Fibroblast of lung (primary cell): ENCODE data around the gene WWTR1. TPM values are rescaled to one million over a fixed set of nuclear protein-coding genes. Genes with fewer than 3 reads are reported as not detected.

Experiments used
- DNase-seq, 2 donors: peaks; one replicate each; pipeline versions ENCODE4 v3.0.0 to v3.0.0-alpha.2; 2010; ENCODE audit warnings: low read depth in 2 of 2
- H2AFZ ChIP-seq: 2 replicates; pipeline ENCODE4 v1.5.1; 2012; ENCODE audit warnings: low read length, control low read depth, inconsistent platforms
- H3K27ac ChIP-seq: 2 replicates; pipeline ENCODE4 v1.5.1; 2011; ENCODE audit warnings: low read length, control low read depth; ENCODE audit not compliant: insufficient read depth
- H3K27me3 ChIP-seq: 2 replicates; pipeline ENCODE4 v1.5.1; 2011; ENCODE audit warnings: mild to moderate bottlenecking, low read length; ENCODE audit not compliant: control insufficient read depth, insufficient read depth
- H3K36me3 ChIP-seq: 2 replicates; pipeline ENCODE4 v1.5.1; 2011; ENCODE audit warnings: low read length; ENCODE audit not compliant: control insufficient read depth, insufficient read depth
- H3K4me1 ChIP-seq: 2 replicates; pipeline ENCODE4 v1.5.1; 2011; ENCODE audit warnings: low read length; ENCODE audit not compliant: control insufficient read depth, insufficient read depth; ENCODE audit errors: extremely low read depth
- H3K4me2 ChIP-seq: 2 replicates; pipeline ENCODE4 v1.5.1; 2011; ENCODE audit warnings: low read length, control low read depth; ENCODE audit not compliant: insufficient read depth; ENCODE audit errors: extremely low read depth
- H3K4me3 ChIP-seq, 4 experiments: fragments of 200-600 bp in 1 of 4; sonication (generic) in 1 of 4; replicated peaks in 1 of 4; 2 replicates each; pipeline ENCODE4 v1.5.1; 2011 to 2016; ENCODE audit warnings: low read length in 4 of 4, low read depth in 3 of 4, mild to moderate bottlenecking in 3 of 4, control low read depth in 2 of 4, inconsistent platforms in 1 of 4, mixed read lengths in 1 of 4; ENCODE audit not compliant: insufficient read depth in 1 of 4; ENCODE audit errors: control extremely low read depth in 1 of 4
- H3K79me2 ChIP-seq: 2 replicates; pipeline ENCODE4 v1.5.1; 2012; ENCODE audit warnings: mild to moderate bottlenecking, low read length, inconsistent platforms; ENCODE audit not compliant: control insufficient read depth, insufficient read depth
- H3K9ac ChIP-seq: 2 replicates; pipeline ENCODE4 v1.5.1; 2011; ENCODE audit warnings: mild to moderate bottlenecking, low read length, control low read depth; ENCODE audit not compliant: insufficient read depth
- H3K9me3 ChIP-seq: 2 replicates; pipeline ENCODE4 v1.5.1; 2012; ENCODE audit warnings: low read depth, low read length; ENCODE audit not compliant: control insufficient read depth, insufficient read depth
- H4K20me1 ChIP-seq: 2 replicates; pipeline ENCODE4 v1.5.1; 2011; ENCODE audit warnings: low read length; ENCODE audit not compliant: control insufficient read depth, insufficient read depth; ENCODE audit errors: extremely low read depth
- CTCF ChIP-seq, 2 donors: IDR thresholded peaks in 1 of 2; conservative IDR thresholded peaks in 1 of 2; 1 replicate in 1 of 2; 2 replicates in 1 of 2; pipeline ENCODE4 v1.5.1; 2011 to 2012; ENCODE audit warnings: low read length in 2 of 2, control low read depth in 1 of 2, inconsistent platforms in 1 of 2, low read depth in 1 of 2, mild to moderate bottlenecking in 1 of 2
- EZH2 ChIP-seq: IDR thresholded peaks from 2 replicates; pipeline ENCODE4 v1.5.1; 2012; ENCODE audit warnings: low read length, control low read depth, mild to moderate bottlenecking; ENCODE audit errors: missing control alignments
- polyA plus RNA-seq, 2 donors: library from polyadenylated mRNA; depleted of rRNA in 1 of 2; stranded (reverse) in 1 of 2; unstranded in 1 of 2; fragments of >200 nt; gene quantifications; 2 replicates each; pipeline ENCODE4 v1.2.1, GENCODE V29; 2011 to 2012; ENCODE audit warnings: missing spikeins in 1 of 2
- total RNA-seq: library from RNA; depleted of rRNA; stranded (reverse); fragments of >200 nt; gene quantifications from 2 replicates; pipeline ENCODE4 v1.2.1, GENCODE V29; 2014

The WWTR1 gene
- total and polyA plus RNA-seq, 2 donors (not counting 1 experiment from before 2014, with no cell fraction given) = 13.7 to 71.5 TPM

DNA sequence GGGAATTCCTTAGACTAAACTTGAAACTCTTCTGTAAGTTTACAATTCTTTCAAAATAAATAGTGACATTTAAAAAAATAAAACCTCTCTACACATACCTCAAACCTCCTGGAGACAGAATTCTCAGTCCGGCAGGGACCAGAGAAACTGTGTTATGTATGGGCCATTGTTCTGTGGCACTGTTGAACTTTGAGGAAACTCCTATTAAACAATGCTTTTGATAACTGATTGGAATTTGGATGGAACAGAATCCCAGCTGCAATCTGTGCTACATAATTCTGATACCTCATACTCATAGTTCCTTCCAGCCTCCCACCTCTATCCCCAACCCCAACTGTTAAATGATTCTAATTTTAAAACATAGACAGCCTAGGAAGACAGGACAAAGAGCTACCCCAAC is 98.3 kb downstream of the WWTR1 start:
- Histone ChIP-seq H3K9me3 (no peaks in the 10 kb centered on the region), H3K36me3 (no peaks in the 10 kb centered on the region), H3K4me2 (no peak overlapping the region), H3K27me3 (no peaks in the 10 kb centered on the region), H3K4me1 (no peaks in the 10 kb centered on the region), H4K20me1 (no peaks in the 10 kb centered on the region), H3K27ac (no peak overlapping the region), H2AFZ (no peak overlapping the region), H3K4me3 (no peak overlapping the region), H3K79me2 (peaks cover 18% of the 10 kb centered on the region), H3K9ac (no peak overlapping the region)
- TF ChIP-seq EZH2 (no peak), CTCF (conservative IDR thresholded peaks at IDR 0.05 in 1 of 2, IDR thresholded peaks at IDR 0.05 in 1 of 2; ENCODE audit: low read depth in 1 of 2, low read length in 2 of 2) (no peak)
- no peak for DNase-seq

- H3K4me2 ChIP-seq = no peak overlapping the region
Measured at GRCh38 chr3:149555927-149556326, 101.9 kb downstream of the WWTR1 start.

GRCh38 chr3:149554826-149555225 is 103.0 kb downstream of the WWTR1 start:
- H3K9ac ChIP-seq = no peak overlapping the region
- H4K20me1 ChIP-seq = no peaks in the 10 kb centered on the region
- H3K36me3 ChIP-seq = no peaks in the 10 kb centered on the region
- DNase-seq = peak; percentile 53 to 90
- no peaks in the 10 kb centered on the region for H3K9me3 ChIP-seq
- H3K4me3 ChIP-seq = no peak overlapping the region
- no peak overlapping the region for H3K4me2 ChIP-seq
- H3K27ac ChIP-seq = peak overlapping the region; percentile 81
- no peaks in the 10 kb centered on the region for H3K27me3 ChIP-seq
- H2AFZ ChIP-seq = no peak overlapping the region
- peaks cover 9% of the 10 kb centered on the region for H3K79me2 ChIP-seq
- TF ChIP-seq CTCF (conservative IDR thresholded peaks at IDR 0.05 in 1 of 2, IDR thresholded peaks at IDR 0.05 in 1 of 2; ENCODE audit: low read depth in 1 of 2, low read length in 2 of 2) (no peak), EZH2 (no peak)
- no peaks in the 10 kb centered on the region for H3K4me1 ChIP-seq

More at GRCh38 chr3:149555927-149556326, 101.9 kb downstream of the WWTR1 start:
- Histone ChIP-seq H3K4me1 (no peaks in the 10 kb centered on the region), H4K20me1 (no peaks in the 10 kb centered on the region), H3K4me3 (no peak overlapping the region), H3K27me3 (no peaks in the 10 kb centered on the region), H3K79me2 (peaks cover 9% of the 10 kb centered on the region), H3K9me3 (no peaks in the 10 kb centered on the region), H2AFZ (no peak overlapping the region), H3K36me3 (no peaks in the 10 kb centered on the region), H3K9ac (no peak overlapping the region), H3K27ac (no peak overlapping the region)
- peak; percentile 41 to 87 for DNase-seq
- TF ChIP-seq EZH2 (no peak), CTCF (conservative IDR thresholded peaks at IDR 0.05 in 1 of 2, IDR thresholded peaks at IDR 0.05 in 1 of 2; ENCODE audit: low read depth in 1 of 2, low read length in 2 of 2) (no peak)
